OCI-LY3 (cell line): ENCODE measurements around the gene BICC1.

Experiments used
- H2AFZ ChIP-seq: fragments of 200-600, 300-600 bp; shearing (Covaris generic); 2 replicates; pipeline ENCODE4 v1.6.0; 2014; ENCODE audit warnings: antibody characterized with exemption, low read depth, low read length
- H3K27ac ChIP-seq: fragments of 200-600, 300-600 bp; sonication (generic); 2 replicates; pipeline ENCODE4 v1.5.1; 2014; ENCODE audit warnings: mild to moderate bottlenecking, low read length, moderate library complexity, mixed read lengths
- H3K27me3 ChIP-seq: fragments of 200-600, 300-600 bp; sonication (generic); 2 replicates; pipeline ENCODE4 v1.6.1; 2014; ENCODE audit warnings: low read depth, low read length, mixed read lengths
- H3K36me3 ChIP-seq: fragments of 200-600, 300-600 bp; sonication (generic); replicated peaks from 2 replicates; pipeline ENCODE3; 2014; ENCODE audit warnings: low read depth, low read length, mixed read lengths
- H3K4me1 ChIP-seq: fragments of 300-600, 200-600 bp; sonication (generic); 2 replicates; pipeline ENCODE4 v1.6.1; 2014; ENCODE audit warnings: low read length, mixed read lengths
- H3K4me2 ChIP-seq: fragments of 200-600, 300-600 bp; sonication (generic); 2 replicates; pipeline ENCODE4 v1.6.1; 2014; ENCODE audit warnings: low read length, mixed read lengths
- H3K4me3 ChIP-seq: fragments of 300-600, 200-600 bp; sonication (generic); 2 replicates; pipeline ENCODE4 v1.5.1; 2014; ENCODE audit warnings: antibody characterized with exemption, mild to moderate bottlenecking, low read length, moderate library complexity
- H3K79me2 ChIP-seq: fragments of 300-600, 200-600 bp; shearing (Covaris generic); 2 replicates; pipeline ENCODE4 v1.6.1; 2014; ENCODE audit warnings: mild to moderate bottlenecking, low read length, mixed read lengths
- H3K9ac ChIP-seq: fragments of 300-600, 200-600 bp; shearing (Covaris generic); 2 replicates; pipeline ENCODE4 v1.6.0; 2014; ENCODE audit warnings: mild to moderate bottlenecking, low read length, moderate library complexity
- H3K9me3 ChIP-seq: fragments of 200-600, 300-600 bp; shearing (Covaris generic); 2 replicates; pipeline ENCODE4 v1.6.1; 2014; ENCODE audit warnings: low read length, mixed read lengths; ENCODE audit not compliant: insufficient read depth
- H4K20me1 ChIP-seq: fragments of 200-600, 300-600 bp; sonication (generic); 2 replicates; pipeline ENCODE4 v1.6.1; 2016; ENCODE audit warnings: low read length, mixed read lengths; ENCODE audit not compliant: insufficient read depth
- EZH2phosphoT487 ChIP-seq: fragments of 200-600 bp; shearing (Covaris generic); IDR thresholded peaks from 2 replicates; pipeline ENCODE4 v1.6.1; 2018; ENCODE audit warnings: antibody characterized with exemption, mixed run types, low read depth
- TF ChIP-seq, protein P1 (sequence below): fragments of 200-600, 300-600 bp; sonication (generic); IDR thresholded peaks from 2 replicates; pipeline ENCODE4 v1.5.1; 2014; ENCODE audit warnings: antibody characterized with exemption, low read length, low read depth

Gene BICC1

DNA sequence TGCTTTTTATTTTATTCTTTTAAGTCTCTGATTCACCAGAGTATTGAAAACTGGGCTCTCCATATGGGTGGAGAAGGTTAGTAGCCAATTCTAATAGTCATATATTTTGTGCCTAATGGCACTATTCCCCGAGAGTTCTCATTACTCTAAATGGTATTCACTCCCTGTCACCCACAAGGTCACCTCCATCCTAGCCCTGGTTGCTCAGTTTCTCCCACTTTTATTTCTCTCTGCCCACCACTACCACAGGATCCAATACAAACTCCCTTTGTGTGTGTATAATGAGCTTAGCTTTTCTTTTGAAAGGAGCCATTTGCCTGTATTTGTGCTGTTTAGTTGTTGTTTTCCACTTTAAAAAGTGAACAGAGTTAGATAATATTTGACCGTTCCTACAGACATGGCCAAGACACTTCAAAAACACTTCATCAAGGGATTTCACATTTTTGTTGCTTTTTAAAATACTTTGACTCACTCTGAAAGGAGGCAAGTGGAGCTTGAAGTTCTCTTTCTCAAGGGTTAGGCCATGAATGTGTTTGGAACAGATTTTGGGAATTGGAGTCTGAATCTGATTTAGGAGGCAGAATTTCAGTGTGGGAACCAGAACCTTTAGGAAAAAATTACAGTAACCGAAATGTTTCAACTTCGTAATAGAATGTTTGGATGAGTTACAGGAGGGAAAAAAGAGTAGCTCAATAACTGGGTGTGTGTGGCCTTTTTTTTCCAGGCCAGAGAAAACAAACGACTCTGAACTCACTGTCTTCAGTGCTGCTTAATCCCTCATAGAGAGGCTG, 321.3 kb downstream of the BICC1 start:
- H3K36me3 ChIP-seq: no peaks in the 10 kb centered on the region
- no peaks in the 10 kb centered on the region for H3K4me1 ChIP-seq
- no peaks in the 10 kb centered on the region for H3K9me3 ChIP-seq
- H3K9ac ChIP-seq: no peak overlapping the region
- H3K27ac ChIP-seq: no peak overlapping the region
- no peak overlapping the region for H3K4me2 ChIP-seq
- H3K79me2 ChIP-seq: no peaks in the 10 kb centered on the region
- H2AFZ ChIP-seq: no peak overlapping the region
- TF ChIP-seq, protein P1, sequence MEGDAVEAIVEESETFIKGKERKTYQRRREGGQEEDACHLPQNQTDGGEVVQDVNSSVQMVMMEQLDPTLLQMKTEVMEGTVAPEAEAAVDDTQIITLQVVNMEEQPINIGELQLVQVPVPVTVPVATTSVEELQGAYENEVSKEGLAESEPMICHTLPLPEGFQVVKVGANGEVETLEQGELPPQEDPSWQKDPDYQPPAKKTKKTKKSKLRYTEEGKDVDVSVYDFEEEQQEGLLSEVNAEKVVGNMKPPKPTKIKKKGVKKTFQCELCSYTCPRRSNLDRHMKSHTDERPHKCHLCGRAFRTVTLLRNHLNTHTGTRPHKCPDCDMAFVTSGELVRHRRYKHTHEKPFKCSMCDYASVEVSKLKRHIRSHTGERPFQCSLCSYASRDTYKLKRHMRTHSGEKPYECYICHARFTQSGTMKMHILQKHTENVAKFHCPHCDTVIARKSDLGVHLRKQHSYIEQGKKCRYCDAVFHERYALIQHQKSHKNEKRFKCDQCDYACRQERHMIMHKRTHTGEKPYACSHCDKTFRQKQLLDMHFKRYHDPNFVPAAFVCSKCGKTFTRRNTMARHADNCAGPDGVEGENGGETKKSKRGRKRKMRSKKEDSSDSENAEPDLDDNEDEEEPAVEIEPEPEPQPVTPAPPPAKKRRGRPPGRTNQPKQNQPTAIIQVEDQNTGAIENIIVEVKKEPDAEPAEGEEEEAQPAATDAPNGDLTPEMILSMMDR: no peak
- no peak for TF ChIP-seq EZH2phosphoT487
- H3K4me3 ChIP-seq: no peak overlapping the region
- H4K20me1 ChIP-seq: no peaks in the 10 kb centered on the region
- no peaks in the 10 kb centered on the region for H3K27me3 ChIP-seq

DNA sequence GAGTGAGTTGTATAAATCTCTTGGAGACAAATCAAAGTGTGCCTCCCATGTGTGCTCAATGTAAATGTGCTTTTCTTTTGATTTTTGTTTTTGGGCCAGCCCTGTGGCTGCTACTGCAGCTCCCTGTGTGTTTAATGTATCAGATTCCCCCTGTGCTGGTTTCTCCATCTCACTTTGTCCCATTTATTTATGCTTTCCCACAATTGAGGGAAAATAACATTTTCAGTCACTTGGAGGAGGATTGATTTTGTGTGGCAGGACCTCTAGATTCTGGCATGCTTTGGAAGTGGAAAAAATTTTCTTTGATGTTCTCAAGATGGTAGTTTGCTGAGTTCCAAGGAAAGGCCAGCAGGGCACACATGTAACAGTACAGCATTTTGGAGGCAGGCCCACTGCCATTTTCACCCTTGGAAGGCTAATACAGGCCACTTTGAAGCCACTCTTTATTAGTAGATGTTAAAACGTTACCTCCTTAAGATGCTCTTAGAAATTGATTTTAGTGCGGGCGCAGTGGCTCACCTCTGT, 323.6 kb downstream of the BICC1 start:
- H3K4me2 ChIP-seq: no peak overlapping the region
- no peak overlapping the region for H3K9ac ChIP-seq
- no peaks in the 10 kb centered on the region for H4K20me1 ChIP-seq
- H3K79me2 ChIP-seq: no peaks in the 10 kb centered on the region
- TF ChIP-seq EZH2phosphoT487: no peak
- TF ChIP-seq, protein P1: no peak
- no peaks in the 10 kb centered on the region for H3K36me3 ChIP-seq
- no peak overlapping the region for H2AFZ ChIP-seq
- no peak overlapping the region for H3K27ac ChIP-seq
- H3K4me1 ChIP-seq: no peaks in the 10 kb centered on the region
- no peaks in the 10 kb centered on the region for H3K9me3 ChIP-seq
- H3K4me3 ChIP-seq: no peak overlapping the region
- H3K27me3 ChIP-seq: no peaks in the 10 kb centered on the region

GRCh38 chr10:58836991-58837575, 324.4 kb downstream of the BICC1 start:
- H3K4me3 ChIP-seq: no peak overlapping the region
- no peaks in the 10 kb centered on the region for H3K9me3 ChIP-seq
- H3K27ac ChIP-seq: no peak overlapping the region
- TF ChIP-seq EZH2phosphoT487: no peak
- TF ChIP-seq, protein P1: no peak
- no peaks in the 10 kb centered on the region for H3K36me3 ChIP-seq
- H3K79me2 ChIP-seq: no peaks in the 10 kb centered on the region
- H3K4me1 ChIP-seq: no peaks in the 10 kb centered on the region
- H2AFZ ChIP-seq: no peak overlapping the region
- H3K4me2 ChIP-seq: no peak overlapping the region
- H4K20me1 ChIP-seq: no peaks in the 10 kb centered on the region
- H3K27me3 ChIP-seq: no peaks in the 10 kb centered on the region
- no peak overlapping the region for H3K9ac ChIP-seq

- H3K4me2 ChIP-seq: no peak overlapping the region
- H3K9ac ChIP-seq: no peak overlapping the region
- no peaks in the 10 kb centered on the region for H3K79me2 ChIP-seq
- H2AFZ ChIP-seq: no peak overlapping the region
- H4K20me1 ChIP-seq: no peaks in the 10 kb centered on the region
- H3K9me3 ChIP-seq: no peaks in the 10 kb centered on the region
- no peaks in the 10 kb centered on the region for H3K27me3 ChIP-seq
- no peaks in the 10 kb centered on the region for H3K4me1 ChIP-seq
- no peaks in the 10 kb centered on the region for H3K36me3 ChIP-seq
- TF ChIP-seq, protein P1: no peak
- no peak overlapping the region for H3K4me3 ChIP-seq
- H3K27ac ChIP-seq: no peak overlapping the region
Observed at GRCh38 chr10:58837826-58838225, 325.2 kb downstream of the BICC1 start.
